Fibroblast of skin of abdomen (primary cell): ENCODE results near the gene ISG15.
"Not testable (repeated sequence)": the region's sequence is repeated elsewhere in the genome, so short reads cannot be mapped to it uniquely, and the experiment has no call there.

Source experiments
- DNase-seq: peaks from one replicate; pipeline ENCODE4 v3.0.0-alpha.2; 2013

Gene ISG15

GRCh38 chr1:995665-996633 is 17.3 kb upstream of the ISG15 start:
- DNase-seq: no peak

GRCh38 chr1:996851-997712 is 16.2 kb upstream of the ISG15 start:
- DNase-seq: no peak

GRCh38 chr1:997713-997992 is 15.6 kb upstream of the ISG15 start:
- DNase-seq: no peak

GRCh38 chr1:997993-998744 is 15.1 kb upstream of the ISG15 start:
- DNase-seq: no peak

GRCh38 chr1:998745-998994 is 14.6 kb upstream of the ISG15 start:
- no peak for DNase-seq

- DNase-seq: peak; percentile 19
These were observed 14.1 kb upstream of the ISG15 start for GRCh38 chr1:998995-999724.

GRCh38 chr1:999725-1000356 is 13.5 kb upstream of the ISG15 start, which contains the start of gene HES4:
TSS of gene HES4 (minus strand) at chr1:1000097. CDS start at chr1:999973, 124 bp downstream.
- DNase-seq: peak; percentile 91

GRCh38 chr1:1000357-1001056 is 12.8 kb upstream of the ISG15 start:
- DNase-seq: peak; percentile 78

GRCh38 chr1:1001057-1001783 is 12.1 kb upstream of the ISG15 start:
- no peak for DNase-seq

GRCh38 chr1:1003618-1004419 is 9.5 kb upstream of the ISG15 start:
- DNase-seq: no peak

GRCh38 chr1:1004420-1004779 is 8.9 kb upstream of the ISG15 start:
- no peak for DNase-seq

GRCh38 chr1:1004780-1005697 is 8.3 kb upstream of the ISG15 start:
- DNase-seq: peak; percentile 41

- no peak for DNase-seq
These were observed 7.5 kb upstream of the ISG15 start for GRCh38 chr1:1005774-1006304.

GRCh38 chr1:1006305-1007159 is 6.8 kb upstream of the ISG15 start:
- DNase-seq: no peak

- DNase-seq: not testable (repeated sequence)
These were observed 3.2 kb upstream of the ISG15 start for GRCh38 chr1:1010131-1010530.

GRCh38 chr1:1011396-1011949 is 1.8 kb upstream of the ISG15 start:
- no peak for DNase-seq

- DNase-seq: not testable (repeated sequence)
These were observed 577 bp upstream of the ISG15 start for GRCh38 chr1:1012736-1013104.
